ENCODE results near the gene SLC22A8. TPM values are rescaled to one million over a fixed set of nuclear protein-coding genes. Genes with fewer than 3 reads are reported as not detected.
"Not testable (repeated sequence)": the region's sequence is repeated elsewhere in the genome, so short reads cannot be mapped to it uniquely, and the experiment has no call there.

Gene SLC22A8
- total RNA-seq, 1 donor from 2014 or later = not detected

- no peak for FAIRE-seq
- no peak for TF ChIP-seq CTCF (IDR thresholded peaks at IDR 0.05; ENCODE audit: insufficient read depth, low read length, severe bottlenecking)
- no peak overlapping the region for H3K4me3 ChIP-seq (ENCODE audit: low read depth, low read length)
- H3K27me3 ChIP-seq (ENCODE audit: control insufficient read depth, insufficient read depth, low read length) = no peaks in the 10 kb centered on the region
- peak; percentile 4 for DNase-seq (ENCODE audit: low read depth)
- no peaks in the 10 kb centered on the region for H3K36me3 ChIP-seq (ENCODE audit: control insufficient read depth, insufficient read depth, low read length)
Observed at GRCh38 chr11:62958547-62959421, 56.9 kb downstream of the SLC22A8 start.

- peak; percentile 68 for FAIRE-seq
Observed at GRCh38 chr11:62957147-62957546, 58.5 kb downstream of the SLC22A8 start.

GRCh38 chr11:62954478-62954877 lies 61.2 kb downstream of the SLC22A8 start:
- DNase-seq (ENCODE audit: low read depth) (no peak), FAIRE-seq (no peak)
- TF ChIP-seq CTCF (IDR thresholded peaks at IDR 0.05; ENCODE audit: insufficient read depth, low read length, severe bottlenecking) = no peak
- no peak overlapping the region for H3K4me3 ChIP-seq (ENCODE audit: low read depth, low read length)
- no peaks in the 10 kb centered on the region for H3K36me3 ChIP-seq (ENCODE audit: control insufficient read depth, insufficient read depth, low read length)
- no peaks in the 10 kb centered on the region for H3K27me3 ChIP-seq (ENCODE audit: control insufficient read depth, insufficient read depth, low read length)

More at GRCh38 chr11:62957147-62957546, 58.5 kb downstream of the SLC22A8 start:
- Histone ChIP-seq H3K4me3 (ENCODE audit: low read depth, low read length) (no peak overlapping the region), H3K27me3 (ENCODE audit: control insufficient read depth, insufficient read depth, low read length) (no peaks in the 10 kb centered on the region), H3K36me3 (ENCODE audit: control insufficient read depth, insufficient read depth, low read length) (no peaks in the 10 kb centered on the region)
- DNase-seq (ENCODE audit: low read depth) = no peak
- no peak for TF ChIP-seq CTCF (IDR thresholded peaks at IDR 0.05; ENCODE audit: insufficient read depth, low read length, severe bottlenecking)

GRCh38 chr11:62953811-62954210 lies 61.8 kb downstream of the SLC22A8 start:
- DNase-seq (ENCODE audit: low read depth) (no peak), FAIRE-seq (no peak)
- H3K36me3 ChIP-seq (ENCODE audit: control insufficient read depth, insufficient read depth, low read length) = no peaks in the 10 kb centered on the region
- no peak for TF ChIP-seq CTCF (IDR thresholded peaks at IDR 0.05; ENCODE audit: insufficient read depth, low read length, severe bottlenecking)
- no peak overlapping the region for H3K4me3 ChIP-seq (ENCODE audit: low read depth, low read length)
- no peaks in the 10 kb centered on the region for H3K27me3 ChIP-seq (ENCODE audit: control insufficient read depth, insufficient read depth, low read length)

GRCh38 chr11:62948765-62949320 lies 66.8 kb downstream of the SLC22A8 start:
- no peak for TF ChIP-seq CTCF (IDR thresholded peaks at IDR 0.05; ENCODE audit: insufficient read depth, low read length, severe bottlenecking)
- H3K36me3 ChIP-seq (ENCODE audit: control insufficient read depth, insufficient read depth, low read length) = no peaks in the 10 kb centered on the region
- H3K27me3 ChIP-seq (ENCODE audit: control insufficient read depth, insufficient read depth, low read length) = no peaks in the 10 kb centered on the region
- no peak for FAIRE-seq
- no peak for DNase-seq (ENCODE audit: low read depth)
- H3K4me3 ChIP-seq (ENCODE audit: low read depth, low read length) = no peak overlapping the region

GRCh38 chr11:62945538-62945937 lies 70.1 kb downstream of the SLC22A8 start:
- not testable (repeated sequence) for DNase-seq (ENCODE audit: low read depth); H3K27me3 ChIP-seq (ENCODE audit: control insufficient read depth, insufficient read depth, low read length); H3K36me3 ChIP-seq (ENCODE audit: control insufficient read depth, insufficient read depth, low read length); FAIRE-seq; H3K4me3 ChIP-seq (ENCODE audit: low read depth, low read length)

All from bronchial epithelial cell (primary cell).